ENCODE data around the gene PURA. TPM values are rescaled to one million over a fixed set of nuclear protein-coding genes. Genes with fewer than 3 reads are reported as not detected.

PURA gene
- total and polyA plus RNA-seq, 2 of the 4 experiments (the other 2 are of a cell fraction): 3.8 to 5.6 TPM

- no peaks in the 10 kb centered on the region for H3K9me3 ChIP-seq (ENCODE audit: control insufficient read depth, insufficient read depth, low read length)
- H3K27ac ChIP-seq (ENCODE audit: insufficient read depth, low read length): no peak overlapping the region
- in situ Hi-C loops (cut with MboI; ENCODE audit: low sequenced_read_pairs) (no loop called here), dilution Hi-C loops (cut with HindIII; ENCODE audit: low sequenced_read_pairs, unreplicated experiment) (no loop called here), intact Hi-C loops (cut with micrococcal nuclease) (no loop called here)
- H2BK15ac ChIP-seq (ENCODE audit: low read depth, low read length): no peak overlapping the region
- H3K4me1 ChIP-seq (ENCODE audit: control insufficient read depth, insufficient read depth, low read length): peaks cover 4% of the 10 kb centered on the region; the same call in 1 of the 2 replicates
- no peak overlapping the region for H2AK9ac ChIP-seq (replicated peaks; ENCODE audit: low read depth, low read length, poor library complexity)
- ChIA-PET POLR2A (ENCODE audit: unreplicated experiment) (no interaction called here), CTCF (interaction anchor here (0.6 kb wide), 1 partner anchor 29 kb away, joined by 3 read pairs; no protein-coding TSS in a partner anchor)
- H3K9ac ChIP-seq (ENCODE audit: low read depth, low read length): no peak overlapping the region
- H4K20me1 ChIP-seq (ENCODE audit: insufficient read depth, low read length): peaks cover 66% of the 10 kb centered on the region
- ATAC-seq (ENCODE audit: low read depth) (peak; percentile 22), DNase-seq (peak; percentile 59)
- H2BK5ac ChIP-seq (ENCODE audit: low read depth, low read length, poor library complexity, severe bottlenecking): no peak overlapping the region
- H4K91ac ChIP-seq (ENCODE audit: insufficient read depth, low read depth, low read length): no peak overlapping the region
- no TSS peak for BruUV-seq (replicated peaks)
- no peaks in the 10 kb centered on the region for H3K27me3 ChIP-seq (ENCODE audit: control insufficient read depth, insufficient read depth, low read length)
- peaks cover 33 to 67% of the 10 kb centered on the region in 2 experiments for H3K79me1 ChIP-seq (ENCODE audit: low read depth in 1 of 2, low read length in 2 of 2)
- no peak overlapping the region for H2BK20ac ChIP-seq (ENCODE audit: low read depth, low read length)
- no peak overlapping the region for H2AFZ ChIP-seq (replicated peaks; ENCODE audit: low read length, poor library complexity)
- H3K36me3 ChIP-seq (ENCODE audit: control insufficient read depth, insufficient read depth, low read length): no peaks in the 10 kb centered on the region
- H4K5ac ChIP-seq (ENCODE audit: low read depth, low read length): no peak overlapping the region
- no peak overlapping the region for H3K23ac ChIP-seq (ENCODE audit: low read depth, low read length)
- H2BK120ac ChIP-seq (ENCODE audit: low read depth, low read length): no peak overlapping the region
- H3K18ac ChIP-seq (ENCODE audit: low read depth, low read length): no peak overlapping the region
- no peak overlapping the region for H3K14ac ChIP-seq (replicated peaks; ENCODE audit: low read depth, low read length)
- no peak overlapping the region for H2AK5ac ChIP-seq (ENCODE audit: low read depth, low read length)
- no peak overlapping the region for H3K4me3 ChIP-seq (ENCODE audit: insufficient read depth, low read depth, low read length)
- no peak overlapping the region for H4K8ac ChIP-seq (ENCODE audit: low read depth in 2 of 2, low read length in 2 of 2)
- H3K56ac ChIP-seq (ENCODE audit: extremely low read depth, insufficient read depth, low read length): no peak overlapping the region
- peaks cover 4% of the 10 kb centered on the region; the same call in 1 of the 2 replicates for H3K9me1 ChIP-seq (ENCODE audit: insufficient read depth, low read length)
- TF ChIP-seq BHLHE40 (IDR thresholded peaks at IDR 0.05; ENCODE audit: low read depth, low read length) (no peak), CHD1 (IDR thresholded peaks at IDR 0.05; ENCODE audit: low read depth, low read length) (no peak), CEBPB (IDR thresholded peaks at IDR 0.05; ENCODE audit: low read depth, low read length) (peak; percentile 66)
- no peak overlapping the region for H3K4me2 ChIP-seq (ENCODE audit: low read depth, low read length)
- no peak overlapping the region for H3K4ac ChIP-seq (ENCODE audit: low read depth, low read length)
Measured at GRCh38 chr5:140141241-140141640, 27.3 kb downstream of the PURA start.
